Liver (tissue), 9 donors: Measurements from ENCODE around the gene CACNB4. TPM values are rescaled to one million over a fixed set of nuclear protein-coding genes. Genes with fewer than 3 reads are reported as not detected.

Experiments
- DNase-seq: peaks from one replicate; pipeline ENCODE4 v3.0.0-alpha.2; 2017; ENCODE audit warnings: low spot score
- H3K27ac ChIP-seq, 2 donors: one replicate each; pipeline ENCODE4 v1.7.0; 2013; ENCODE audit warnings: inconsistent platforms in 2 of 2, low read length in 2 of 2, control low read depth in 1 of 2, low read depth in 1 of 2, mild to moderate bottlenecking in 1 of 2
- H3K27me3 ChIP-seq, 4 donors: one replicate each; pipeline versions ENCODE4 v1.6.1 to v1.7.0; 2013; ENCODE audit warnings: low read length in 3 of 4, inconsistent platforms in 1 of 4, mild to moderate bottlenecking in 1 of 4, moderate library complexity in 1 of 4; ENCODE audit not compliant: control insufficient read depth in 4 of 4, insufficient read depth in 4 of 4
- H3K36me3 ChIP-seq, 4 donors: one replicate each; pipeline versions ENCODE4 v1.6.1 to v1.7.0; 2013; ENCODE audit warnings: low read length in 3 of 4, mild to moderate bottlenecking in 3 of 4, low read depth in 1 of 4, moderate library complexity in 1 of 4; ENCODE audit not compliant: control insufficient read depth in 4 of 4, insufficient read depth in 3 of 4
- H3K4me1 ChIP-seq, 4 donors: one replicate each; pipeline versions ENCODE4 v1.6.1 to v1.7.0; 2013; ENCODE audit warnings: low read length in 3 of 4, mild to moderate bottlenecking in 3 of 4, moderate library complexity in 1 of 4; ENCODE audit not compliant: control insufficient read depth in 4 of 4, insufficient read depth in 4 of 4
- H3K4me3 ChIP-seq, 3 donors: one replicate each; pipeline versions ENCODE4 v1.6.1 to v1.7.0; 2013; ENCODE audit warnings: low read length in 3 of 3, control low read depth in 1 of 3, low read depth in 1 of 3, mild to moderate bottlenecking in 1 of 3
- H3K9ac ChIP-seq, 2 donors: one replicate each; pipeline ENCODE4 v1.7.0; 2013; ENCODE audit warnings: low read length in 2 of 2, mild to moderate bottlenecking in 2 of 2, moderate library complexity in 2 of 2, control low read depth in 1 of 2, low read depth in 1 of 2
- H3K9me3 ChIP-seq, 4 donors: one replicate each; pipeline versions ENCODE4 v1.6.1 to v1.7.0; 2013; ENCODE audit warnings: low read length in 3 of 4; ENCODE audit not compliant: control insufficient read depth in 4 of 4
- EGR1 ChIP-seq, 2 donors: IDR thresholded peaks; 2 replicates each; pipeline ENCODE4 v1.6.1; 2016 to 2018; ENCODE audit warnings: antibody characterized with exemption in 2 of 2, low read depth in 2 of 2
- FOXA1 ChIP-seq: IDR thresholded peaks from 2 replicates; pipeline ENCODE4 v1.6.1; 2016; ENCODE audit warnings: antibody characterized with exemption
- FOXA2 ChIP-seq: IDR thresholded peaks from 2 replicates; pipeline ENCODE4 v1.6.1; 2016; ENCODE audit warnings: antibody characterized with exemption
- GABPA ChIP-seq, 2 donors: IDR thresholded peaks in 1 of 2; conservative IDR thresholded peaks in 1 of 2; 2 replicates each; pipeline ENCODE4 v1.6.1; 2016; ENCODE audit warnings: antibody characterized with exemption in 2 of 2, mild to moderate bottlenecking in 1 of 2, moderate library complexity in 1 of 2
- HNF4A ChIP-seq, 2 donors: conservative IDR thresholded peaks; 2 replicates each; pipeline ENCODE4 v1.6.1; 2016; ENCODE audit warnings: antibody characterized with exemption in 2 of 2, mild to moderate bottlenecking in 2 of 2
- HNF4G ChIP-seq: IDR thresholded peaks from 2 replicates; pipeline ENCODE4 v1.6.1; 2016; ENCODE audit warnings: antibody characterized with exemption
- JUND ChIP-seq, 2 donors: IDR thresholded peaks; 2 replicates each; pipeline ENCODE4 v1.6.1; 2016; ENCODE audit warnings: antibody characterized with exemption in 2 of 2
- NR2F2 ChIP-seq: IDR thresholded peaks from 2 replicates; pipeline ENCODE4 v1.6.1; 2016; ENCODE audit warnings: antibody characterized with exemption
- RAD21 ChIP-seq, 2 donors: IDR thresholded peaks; 2 replicates each; pipeline ENCODE4 v1.6.1; 2016; ENCODE audit warnings: antibody characterized with exemption in 2 of 2, mild to moderate bottlenecking in 2 of 2
- RXRA ChIP-seq, 2 donors: IDR thresholded peaks; 2 replicates each; pipeline ENCODE4 v1.6.1; 2017 to 2018; ENCODE audit warnings: antibody characterized with exemption in 2 of 2, mild to moderate bottlenecking in 1 of 2
- SP1 ChIP-seq: IDR thresholded peaks from 2 replicates; pipeline ENCODE4 v1.6.1; 2018; ENCODE audit warnings: antibody characterized with exemption, mild to moderate bottlenecking
- TAF1 ChIP-seq: conservative IDR thresholded peaks from 2 replicates; pipeline ENCODE4 v1.6.1; 2016; ENCODE audit warnings: antibody characterized with exemption, mild to moderate bottlenecking
- YY1 ChIP-seq: IDR thresholded peaks from 2 replicates; pipeline ENCODE4 v1.6.1; 2016; ENCODE audit warnings: antibody characterized with exemption, mild to moderate bottlenecking
- WGBS: extraction: QIAGEN DNeasy Blood & Tissue Kit; methylation state at CpG from one replicate; pipeline ENCODE4 v1.1.7; 2013; 5-methylcytosine and 5-hydroxymethylcytosine counted together
- polyA plus RNA-seq, 2 donors: library from polyadenylated mRNA; stranded (reverse) in 1 of 2; unstranded in 1 of 2; fragments of 200-250 nt in 1 of 2; fragments of >200 nt in 1 of 2; fragmentation: Nextera tagmentation in 1 of 2; extraction: Ambion mirVana in 1 of 2; gene quantifications; one replicate each; pipeline versions ENCODE4 v1.2.1 to v1.2.3, GENCODE V29; 2013 to 2015
- total RNA-seq, 2 donors: library from RNA; depleted of rRNA; stranded (reverse); fragments of >200 nt; gene quantifications; one replicate each; pipeline ENCODE4 v1.2.3, GENCODE V29; 2014
- TF ChIP-seq, protein P1 (sequence below): IDR thresholded peaks from 2 replicates; pipeline ENCODE4 v1.6.1; 2016; ENCODE audit warnings: antibody characterized with exemption
- TF ChIP-seq, protein P2 (sequence below): IDR thresholded peaks from 2 replicates; pipeline ENCODE4 v1.6.1; 2016; ENCODE audit warnings: antibody characterized with exemption
- TF ChIP-seq, protein P3 (sequence below): IDR thresholded peaks from 2 replicates; pipeline ENCODE4 v1.6.1; 2016; ENCODE audit warnings: antibody characterized with exemption
- TF ChIP-seq, protein P4 (sequence below): fragments of 150-350 bp; IDR thresholded peaks from 2 replicates; pipeline ENCODE4 v1.5.1; 2017; ENCODE audit warnings: improper control_type of control experiment, low read depth, low read length; ENCODE audit not compliant: missing input control
- TF ChIP-seq, protein P5 (sequence below): IDR thresholded peaks from 2 replicates; pipeline ENCODE4 v1.6.1; 2016; ENCODE audit warnings: antibody characterized with exemption, mild to moderate bottlenecking
- donor health status: healthy.
- donor health status: healthy.
- donor health status: healthy.
- donor health status: healthy.
- donor health status: healthy.

The CACNB4 gene
- total and polyA plus RNA-seq, 4 donors: 0.02 to 0.50 (median 0.21) TPM

DNA sequence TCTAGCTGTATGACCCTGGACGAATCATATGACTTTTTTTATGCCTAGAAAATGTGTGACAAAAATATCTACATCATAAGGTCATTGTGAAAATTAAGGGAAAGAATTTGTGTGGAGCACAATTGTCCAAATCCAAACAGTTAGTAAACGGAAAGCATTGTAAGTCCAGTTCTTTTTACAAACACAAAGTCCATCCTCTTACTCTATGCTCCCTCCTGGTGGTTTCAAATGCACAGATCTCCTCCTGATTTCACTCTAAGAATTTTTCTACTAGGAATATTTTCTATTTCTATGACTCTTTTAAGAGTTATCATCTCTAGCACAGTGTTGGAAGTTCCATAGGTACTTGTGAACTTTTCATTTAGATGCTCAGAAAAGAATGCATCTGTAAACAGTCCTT is 145.4 kb downstream of the CACNB4 start:
- TF ChIP-seq NR2F2 (no peak), RXRA (IDR thresholded peaks at IDR 0.05) (no peak), YY1 (no peak), FOXA2 (no peak), JUND (IDR thresholded peaks at IDR 0.05) (no peak), FOXA1 (no peak), HNF4A (conservative IDR thresholded peaks at IDR 0.05) (no peak), SP1 (no peak), TAF1 (no peak), GABPA (IDR thresholded peaks at IDR 0.05 in 1 of 2, conservative IDR thresholded peaks at IDR 0.05 in 1 of 2) (no peak), EGR1 (IDR thresholded peaks at IDR 0.05; ENCODE audit: low read depth in 2 of 2) (no peak), RAD21 (IDR thresholded peaks at IDR 0.05) (no peak), HNF4G (no peak)
- TF ChIP-seq, protein P1, sequence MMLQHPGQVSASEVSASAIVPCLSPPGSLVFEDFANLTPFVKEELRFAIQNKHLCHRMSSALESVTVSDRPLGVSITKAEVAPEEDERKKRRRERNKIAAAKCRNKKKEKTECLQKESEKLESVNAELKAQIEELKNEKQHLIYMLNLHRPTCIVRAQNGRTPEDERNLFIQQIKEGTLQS: no peak
- TF ChIP-seq, protein P2, sequence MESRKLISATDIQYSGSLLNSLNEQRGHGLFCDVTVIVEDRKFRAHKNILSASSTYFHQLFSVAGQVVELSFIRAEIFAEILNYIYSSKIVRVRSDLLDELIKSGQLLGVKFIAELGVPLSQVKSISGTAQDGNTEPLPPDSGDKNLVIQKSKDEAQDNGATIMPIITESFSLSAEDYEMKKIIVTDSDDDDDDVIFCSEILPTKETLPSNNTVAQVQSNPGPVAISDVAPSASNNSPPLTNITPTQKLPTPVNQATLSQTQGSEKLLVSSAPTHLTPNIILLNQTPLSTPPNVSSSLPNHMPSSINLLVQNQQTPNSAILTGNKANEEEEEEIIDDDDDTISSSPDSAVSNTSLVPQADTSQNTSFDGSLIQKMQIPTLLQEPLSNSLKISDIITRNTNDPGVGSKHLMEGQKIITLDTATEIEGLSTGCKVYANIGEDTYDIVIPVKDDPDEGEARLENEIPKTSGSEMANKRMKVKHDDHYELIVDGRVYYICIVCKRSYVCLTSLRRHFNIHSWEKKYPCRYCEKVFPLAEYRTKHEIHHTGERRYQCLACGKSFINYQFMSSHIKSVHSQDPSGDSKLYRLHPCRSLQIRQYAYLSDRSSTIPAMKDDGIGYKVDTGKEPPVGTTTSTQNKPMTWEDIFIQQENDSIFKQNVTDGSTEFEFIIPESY: no peak
- TF ChIP-seq, protein P3, sequence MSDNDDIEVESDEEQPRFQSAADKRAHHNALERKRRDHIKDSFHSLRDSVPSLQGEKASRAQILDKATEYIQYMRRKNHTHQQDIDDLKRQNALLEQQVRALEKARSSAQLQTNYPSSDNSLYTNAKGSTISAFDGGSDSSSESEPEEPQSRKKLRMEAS: no peak
- TF ChIP-seq, protein P4, sequence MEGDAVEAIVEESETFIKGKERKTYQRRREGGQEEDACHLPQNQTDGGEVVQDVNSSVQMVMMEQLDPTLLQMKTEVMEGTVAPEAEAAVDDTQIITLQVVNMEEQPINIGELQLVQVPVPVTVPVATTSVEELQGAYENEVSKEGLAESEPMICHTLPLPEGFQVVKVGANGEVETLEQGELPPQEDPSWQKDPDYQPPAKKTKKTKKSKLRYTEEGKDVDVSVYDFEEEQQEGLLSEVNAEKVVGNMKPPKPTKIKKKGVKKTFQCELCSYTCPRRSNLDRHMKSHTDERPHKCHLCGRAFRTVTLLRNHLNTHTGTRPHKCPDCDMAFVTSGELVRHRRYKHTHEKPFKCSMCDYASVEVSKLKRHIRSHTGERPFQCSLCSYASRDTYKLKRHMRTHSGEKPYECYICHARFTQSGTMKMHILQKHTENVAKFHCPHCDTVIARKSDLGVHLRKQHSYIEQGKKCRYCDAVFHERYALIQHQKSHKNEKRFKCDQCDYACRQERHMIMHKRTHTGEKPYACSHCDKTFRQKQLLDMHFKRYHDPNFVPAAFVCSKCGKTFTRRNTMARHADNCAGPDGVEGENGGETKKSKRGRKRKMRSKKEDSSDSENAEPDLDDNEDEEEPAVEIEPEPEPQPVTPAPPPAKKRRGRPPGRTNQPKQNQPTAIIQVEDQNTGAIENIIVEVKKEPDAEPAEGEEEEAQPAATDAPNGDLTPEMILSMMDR: no peak
- TF ChIP-seq, protein P5, sequence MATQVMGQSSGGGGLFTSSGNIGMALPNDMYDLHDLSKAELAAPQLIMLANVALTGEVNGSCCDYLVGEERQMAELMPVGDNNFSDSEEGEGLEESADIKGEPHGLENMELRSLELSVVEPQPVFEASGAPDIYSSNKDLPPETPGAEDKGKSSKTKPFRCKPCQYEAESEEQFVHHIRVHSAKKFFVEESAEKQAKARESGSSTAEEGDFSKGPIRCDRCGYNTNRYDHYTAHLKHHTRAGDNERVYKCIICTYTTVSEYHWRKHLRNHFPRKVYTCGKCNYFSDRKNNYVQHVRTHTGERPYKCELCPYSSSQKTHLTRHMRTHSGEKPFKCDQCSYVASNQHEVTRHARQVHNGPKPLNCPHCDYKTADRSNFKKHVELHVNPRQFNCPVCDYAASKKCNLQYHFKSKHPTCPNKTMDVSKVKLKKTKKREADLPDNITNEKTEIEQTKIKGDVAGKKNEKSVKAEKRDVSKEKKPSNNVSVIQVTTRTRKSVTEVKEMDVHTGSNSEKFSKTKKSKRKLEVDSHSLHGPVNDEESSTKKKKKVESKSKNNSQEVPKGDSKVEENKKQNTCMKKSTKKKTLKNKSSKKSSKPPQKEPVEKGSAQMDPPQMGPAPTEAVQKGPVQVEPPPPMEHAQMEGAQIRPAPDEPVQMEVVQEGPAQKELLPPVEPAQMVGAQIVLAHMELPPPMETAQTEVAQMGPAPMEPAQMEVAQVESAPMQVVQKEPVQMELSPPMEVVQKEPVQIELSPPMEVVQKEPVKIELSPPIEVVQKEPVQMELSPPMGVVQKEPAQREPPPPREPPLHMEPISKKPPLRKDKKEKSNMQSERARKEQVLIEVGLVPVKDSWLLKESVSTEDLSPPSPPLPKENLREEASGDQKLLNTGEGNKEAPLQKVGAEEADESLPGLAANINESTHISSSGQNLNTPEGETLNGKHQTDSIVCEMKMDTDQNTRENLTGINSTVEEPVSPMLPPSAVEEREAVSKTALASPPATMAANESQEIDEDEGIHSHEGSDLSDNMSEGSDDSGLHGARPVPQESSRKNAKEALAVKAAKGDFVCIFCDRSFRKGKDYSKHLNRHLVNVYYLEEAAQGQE: no peak
- DNase-seq: no peak
- Histone ChIP-seq H3K36me3 (no peaks in the 10 kb centered on the region), H3K9ac (no peak overlapping the region), H3K4me1 (no peaks in the 10 kb centered on the region), H3K27me3 (no peaks in the 10 kb centered on the region), H3K4me3 (no peak overlapping the region), H3K9me3 (no peaks in the 10 kb centered on the region), H3K27ac (no peak overlapping the region)
- 48% methylated on average over 2 of the region's 2 CpGs for WGBS
